ENCODE measurements around the gene UBE2E1. TPM values are rescaled to one million over a fixed set of nuclear protein-coding genes. Genes with fewer than 3 reads are reported as not detected.
"Not testable (repeated sequence)": the region's sequence is repeated elsewhere in the genome, so short reads cannot be mapped to it uniquely, and the experiment has no call there.

UBE2E1 gene
- total RNA-seq, 6 experiments from 2014 or later, result 75.6 to 93.8 (median 84.2) TPM

DNA sequence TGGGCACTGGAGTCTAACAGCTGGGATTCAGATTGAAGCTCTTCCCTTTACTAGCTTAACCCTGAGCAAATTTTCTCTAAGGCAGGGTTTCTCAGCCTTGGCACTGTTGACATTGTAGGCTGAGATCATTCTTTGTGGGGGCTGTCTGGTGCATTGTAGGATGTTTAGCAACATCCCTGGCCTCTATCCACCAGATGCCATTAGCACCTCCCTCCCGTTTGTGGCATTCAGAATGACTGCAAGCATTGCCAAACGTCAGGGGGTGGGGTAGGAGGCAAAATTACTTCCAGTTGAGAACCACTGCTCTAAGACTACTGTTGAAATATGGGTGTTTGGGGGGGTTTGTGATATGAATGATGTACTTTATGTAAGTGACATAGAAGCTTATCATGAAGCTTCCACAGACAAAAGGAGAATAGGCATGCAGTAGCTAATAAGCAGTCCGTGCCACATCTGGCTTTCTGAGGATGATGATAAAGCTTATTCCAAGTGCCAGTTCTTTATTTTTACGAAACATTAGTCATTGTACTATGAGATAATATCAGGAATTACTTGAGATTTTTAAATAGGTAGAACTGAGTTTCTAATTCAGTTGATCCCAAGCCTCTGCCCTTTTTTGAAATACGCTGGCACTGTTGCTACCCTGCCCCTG lies 71.7 kb downstream of the UBE2E1 start:
- Mint-ChIP-seq H3K4me1 (ENCODE audit: low read depth) (peaks cover 67% of the 10 kb centered on the region), H3K27me3 (ENCODE audit: insufficient read depth) (no peaks in the 10 kb centered on the region), H3K4me3 (peak overlapping the region; percentile 38), H3K36me3 (ENCODE audit: low read depth) (peaks cover 18% of the 10 kb centered on the region), H3K9me3 (no peaks in the 10 kb centered on the region), H3K27ac (peak overlapping the region; percentile 64)
- peak; percentile 81 for DNase-seq
- TF ChIP-seq, protein P1, sequence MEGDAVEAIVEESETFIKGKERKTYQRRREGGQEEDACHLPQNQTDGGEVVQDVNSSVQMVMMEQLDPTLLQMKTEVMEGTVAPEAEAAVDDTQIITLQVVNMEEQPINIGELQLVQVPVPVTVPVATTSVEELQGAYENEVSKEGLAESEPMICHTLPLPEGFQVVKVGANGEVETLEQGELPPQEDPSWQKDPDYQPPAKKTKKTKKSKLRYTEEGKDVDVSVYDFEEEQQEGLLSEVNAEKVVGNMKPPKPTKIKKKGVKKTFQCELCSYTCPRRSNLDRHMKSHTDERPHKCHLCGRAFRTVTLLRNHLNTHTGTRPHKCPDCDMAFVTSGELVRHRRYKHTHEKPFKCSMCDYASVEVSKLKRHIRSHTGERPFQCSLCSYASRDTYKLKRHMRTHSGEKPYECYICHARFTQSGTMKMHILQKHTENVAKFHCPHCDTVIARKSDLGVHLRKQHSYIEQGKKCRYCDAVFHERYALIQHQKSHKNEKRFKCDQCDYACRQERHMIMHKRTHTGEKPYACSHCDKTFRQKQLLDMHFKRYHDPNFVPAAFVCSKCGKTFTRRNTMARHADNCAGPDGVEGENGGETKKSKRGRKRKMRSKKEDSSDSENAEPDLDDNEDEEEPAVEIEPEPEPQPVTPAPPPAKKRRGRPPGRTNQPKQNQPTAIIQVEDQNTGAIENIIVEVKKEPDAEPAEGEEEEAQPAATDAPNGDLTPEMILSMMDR (IDR thresholded peaks at IDR 0.05), result no peak

DNA sequence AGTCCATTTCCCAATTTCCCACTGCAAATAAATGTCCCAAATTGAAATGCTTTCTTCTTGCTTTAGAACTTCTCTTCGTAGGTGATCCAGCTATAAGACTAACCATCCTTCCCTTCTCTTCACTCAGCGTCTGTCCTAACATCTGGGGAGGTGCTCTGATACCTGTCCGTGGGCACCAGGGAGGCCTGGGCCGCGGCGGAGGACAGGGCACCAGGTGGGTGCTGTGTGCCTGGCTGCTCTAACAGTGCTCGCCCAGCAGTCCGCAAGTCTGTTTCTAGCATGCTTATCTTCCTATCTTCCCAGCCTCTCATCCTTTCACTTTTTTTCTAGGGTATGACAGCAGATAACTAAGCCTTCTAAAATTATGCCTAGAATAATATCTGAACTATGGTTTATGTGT lies 73.7 kb downstream of the UBE2E1 start:
- DNase-seq, result no peak
- TF ChIP-seq, protein P1 (IDR thresholded peaks at IDR 0.05), result no peak
- H3K27ac Mint-ChIP-seq, result no peak overlapping the region
- H3K4me1 Mint-ChIP-seq (ENCODE audit: low read depth), result peaks cover 54% of the 10 kb centered on the region
- H3K4me3 Mint-ChIP-seq, result no peak overlapping the region
- no peaks in the 10 kb centered on the region for H3K27me3 Mint-ChIP-seq (ENCODE audit: insufficient read depth)
- peaks cover 18% of the 10 kb centered on the region for H3K36me3 Mint-ChIP-seq (ENCODE audit: low read depth)
- H3K9me3 Mint-ChIP-seq, result no peaks in the 10 kb centered on the region

DNA sequence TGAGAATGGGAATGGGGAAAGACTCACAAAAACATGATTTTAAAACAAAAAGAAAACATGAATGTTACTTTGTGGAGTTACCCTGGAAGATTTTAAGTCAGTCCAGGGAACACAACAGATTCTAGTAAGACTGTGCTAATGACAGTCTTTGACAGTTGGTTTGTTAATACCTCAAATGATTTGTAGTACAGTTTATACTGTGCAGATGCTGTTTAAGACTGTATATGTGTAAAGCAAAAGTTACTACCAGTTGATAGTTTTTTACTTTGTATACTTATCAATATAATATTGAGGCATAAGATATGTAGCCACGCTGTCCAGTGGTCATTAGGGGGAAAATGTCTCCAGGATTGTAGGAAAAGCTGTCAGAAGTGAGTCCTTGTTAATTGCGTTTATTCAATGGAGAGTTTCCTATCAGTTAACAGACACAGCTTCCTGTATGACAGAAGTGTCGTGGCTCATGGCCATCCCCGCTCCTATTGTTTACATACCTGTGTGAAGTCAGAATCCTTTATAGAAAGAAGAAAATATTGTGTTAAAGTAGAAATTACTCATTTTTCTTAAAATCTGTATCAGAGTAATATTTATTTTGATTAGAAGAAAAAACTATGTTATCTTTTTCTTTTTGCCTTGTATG lies 75.1 kb downstream of the UBE2E1 start:
- no peak overlapping the region for H3K4me3 Mint-ChIP-seq
- peaks cover 18% of the 10 kb centered on the region for H3K36me3 Mint-ChIP-seq (ENCODE audit: low read depth)
- no peak for DNase-seq
- H3K4me1 Mint-ChIP-seq (ENCODE audit: low read depth), result peaks cover 42% of the 10 kb centered on the region
- H3K27ac Mint-ChIP-seq, result no peak overlapping the region
- H3K9me3 Mint-ChIP-seq, result no peaks in the 10 kb centered on the region
- H3K27me3 Mint-ChIP-seq (ENCODE audit: insufficient read depth), result no peaks in the 10 kb centered on the region
- TF ChIP-seq, protein P1 (IDR thresholded peaks at IDR 0.05), result no peak

DNA sequence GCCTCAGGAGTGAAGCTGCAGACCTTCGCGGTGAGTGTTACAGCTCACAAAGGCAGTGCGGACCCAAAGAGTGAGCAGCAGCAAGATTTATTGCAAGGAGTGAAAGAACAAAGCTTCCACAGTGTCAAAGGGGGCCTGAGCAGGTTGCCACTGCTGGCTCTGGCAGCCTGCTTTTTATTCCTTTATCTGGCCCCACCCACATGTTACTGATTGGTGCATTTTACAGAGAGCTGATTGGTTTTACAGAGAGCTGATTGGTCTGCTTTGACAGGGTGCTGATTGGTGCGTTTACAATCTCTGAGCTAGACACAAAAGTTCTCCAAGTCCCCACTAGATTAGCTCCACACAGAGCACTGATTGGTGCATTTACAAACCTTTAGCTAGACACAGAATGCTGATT lies 76.2 kb downstream of the UBE2E1 start:
- not testable (repeated sequence) for H3K4me3 Mint-ChIP-seq; H3K9me3 Mint-ChIP-seq; H3K27ac Mint-ChIP-seq; H3K27me3 Mint-ChIP-seq (ENCODE audit: insufficient read depth); DNase-seq
- Mint-ChIP-seq H3K4me1 (ENCODE audit: low read depth) (peaks cover 30% of the 10 kb centered on the region), H3K36me3 (ENCODE audit: low read depth) (peaks cover 18% of the 10 kb centered on the region)

DNA sequence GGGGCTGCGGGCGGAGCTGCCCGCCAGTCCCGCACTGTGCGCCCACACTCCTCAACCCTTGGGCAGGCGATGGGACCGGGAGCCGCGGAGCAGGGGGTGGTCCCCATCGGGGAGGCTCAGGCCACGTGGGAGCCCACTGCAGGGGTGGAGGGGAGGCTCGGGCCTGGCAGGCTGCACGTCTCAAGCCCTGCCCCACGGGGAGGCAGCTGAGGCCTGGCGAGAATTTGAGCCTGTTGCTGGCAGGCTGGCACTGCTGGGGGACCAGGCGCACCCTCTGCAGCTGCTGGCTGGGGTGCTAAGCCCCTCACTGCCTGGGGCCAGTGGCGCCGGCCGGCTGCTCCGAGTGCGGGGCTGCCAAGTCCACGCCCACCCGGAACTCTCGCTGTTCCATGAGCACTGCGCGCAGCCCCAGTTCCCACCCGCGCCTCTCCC lies 76.7 kb downstream of the UBE2E1 start:
- Mint-ChIP-seq H3K27me3 (ENCODE audit: insufficient read depth) (no peaks in the 10 kb centered on the region), H3K4me1 (ENCODE audit: low read depth) (peaks cover 25% of the 10 kb centered on the region), H3K4me3 (no peak overlapping the region), H3K36me3 (ENCODE audit: low read depth) (peaks cover 18% of the 10 kb centered on the region), H3K9me3 (no peaks in the 10 kb centered on the region), H3K27ac (no peak overlapping the region)
- DNase-seq, result no peak
- TF ChIP-seq, protein P1 (IDR thresholded peaks at IDR 0.05), result no peak

DNA sequence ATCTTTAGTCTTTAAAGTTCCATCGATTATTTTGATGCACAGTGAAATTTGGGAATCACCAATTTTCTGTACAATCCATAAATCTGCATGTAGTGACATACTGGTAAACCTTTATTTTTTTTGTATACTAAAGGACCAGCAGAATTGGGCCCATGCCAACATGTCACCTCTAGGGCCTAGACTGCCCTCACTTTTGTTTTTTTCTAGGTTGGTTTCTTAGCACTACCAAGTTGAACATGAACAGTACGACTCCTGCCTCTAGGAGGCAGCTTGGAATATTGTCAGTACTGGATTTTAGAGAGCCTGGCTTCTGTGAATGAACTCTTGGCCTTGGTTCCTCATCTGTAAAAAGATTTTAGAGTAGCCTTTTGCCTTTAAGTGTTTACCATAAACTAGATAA lies 78.7 kb downstream of the UBE2E1 start:
- Mint-ChIP-seq H3K27ac (no peak overlapping the region), H3K27me3 (ENCODE audit: insufficient read depth) (no peaks in the 10 kb centered on the region; the same call in 1 of the 2 replicates), H3K4me3 (no peak overlapping the region), H3K4me1 (ENCODE audit: low read depth) (peaks cover 19% of the 10 kb centered on the region), H3K9me3 (no peaks in the 10 kb centered on the region), H3K36me3 (ENCODE audit: low read depth) (peaks cover 13% of the 10 kb centered on the region)
- no peak for DNase-seq
- TF ChIP-seq, protein P1 (IDR thresholded peaks at IDR 0.05), result peak; percentile 57
